GM12874 (cell line): ENCODE data around the gene CACNA1F.

ENCODE experiments used
- CTCF ChIP-seq: IDR thresholded peaks from 2 replicates; pipeline ENCODE4 v1.5.1; 2011; ENCODE audit warnings: low read depth, mild to moderate bottlenecking, control low read depth, low read length, moderate library complexity; ENCODE audit not compliant: insufficient read depth

CACNA1F gene

DNA sequence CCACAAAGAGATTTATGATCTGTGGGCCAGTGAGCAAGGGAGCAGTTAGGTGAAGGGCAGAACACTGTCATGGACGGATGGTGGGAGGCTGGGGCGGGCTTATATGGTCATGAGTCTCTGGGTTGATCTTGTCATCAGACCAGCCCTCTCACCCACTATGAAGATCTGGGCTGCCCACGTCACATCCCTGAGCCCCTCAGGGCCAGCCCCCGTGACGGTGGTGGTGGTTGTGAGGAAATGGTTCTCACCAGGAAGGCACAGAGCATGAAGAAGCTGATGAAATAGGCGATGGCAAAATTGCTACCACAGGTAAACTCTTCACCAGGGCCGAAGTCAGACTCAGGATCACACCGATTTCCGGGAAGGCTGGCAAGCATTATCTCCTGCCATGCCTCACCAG, 22.1 kb downstream of the CACNA1F start:
- no peak for TF ChIP-seq CTCF

GRCh38 chrX:49210406-49210805, 22.7 kb downstream of the CACNA1F start:
- TF ChIP-seq CTCF, result no peak

- no peak for TF ChIP-seq CTCF
Measured at GRCh38 chrX:49209434-49210251, 23.5 kb downstream of the CACNA1F start.

- no peak for TF ChIP-seq CTCF
Measured at GRCh38 chrX:49208399-49208798, 24.7 kb downstream of the CACNA1F start.

GRCh38 chrX:49206543-49206942, 26.6 kb downstream of the CACNA1F start:
- no peak for TF ChIP-seq CTCF

GRCh38 chrX:49205443-49205842, 27.7 kb downstream of the CACNA1F start:
- no peak for TF ChIP-seq CTCF

DNA sequence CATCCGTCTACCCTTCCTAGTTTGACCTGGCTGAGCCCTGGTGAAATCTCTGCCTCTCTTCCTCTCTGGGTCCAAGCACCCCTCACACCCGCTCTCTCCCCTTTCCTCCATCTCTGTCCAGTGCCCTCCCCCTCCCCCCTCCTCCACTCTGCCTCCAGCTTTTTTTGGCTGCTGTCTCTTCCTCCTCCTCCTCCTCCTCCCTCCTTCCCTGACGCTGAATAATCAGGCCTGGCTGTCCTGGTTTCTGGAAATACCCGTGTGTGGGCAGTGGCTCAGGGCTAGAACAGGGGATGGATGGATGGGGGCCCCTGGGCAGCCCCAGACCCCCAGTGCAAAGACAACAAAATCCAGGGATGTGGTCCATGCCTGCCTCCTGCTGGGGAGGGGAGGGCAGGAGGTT, 28.4 kb downstream of the CACNA1F start:
- no peak for TF ChIP-seq CTCF
